Caco-2 (cell line): ENCODE results near the gene OTUD6A. TPM values are rescaled to one million over a fixed set of nuclear protein-coding genes. Genes with fewer than 3 reads are reported as not detected.

Experiments
- BruUV-seq: library from RNA; stranded (reverse); fragments of 400-500 nt; replicated peaks from 2 replicates; lab custom pipeline; 2021; lab: Mats Ljungman, UMichigan
- CTCF ChIA-PET: fragments of 300-600 bp; sonication (Branson Sonifier 250); formaldehyde crosslinking; loops from one replicate; lab custom pipeline; 2022; ENCODE audit warnings: antibody characterized with exemption; lab: Charles Lee
- POLR2A ChIA-PET: fragments of 300-600 bp; sonication (Branson Sonifier 250); formaldehyde crosslinking; loops from one replicate; lab custom pipeline; 2022; ENCODE audit warnings: antibody characterized with exemption; lab: Charles Lee
- DNase-seq, 2 experiments: peaks; one replicate each; pipeline versions ENCODE4 v3.0.0 to v3.0.0-alpha.2; 2020 to 2022
- H3K27me3 ChIP-seq: replicated peaks from 2 replicates; pipeline ENCODE4 v1.6.0; 2011; ENCODE audit warnings: low read length; ENCODE audit not compliant: control insufficient read depth, insufficient read depth
- H3K36me3 ChIP-seq: 2 replicates; pipeline ENCODE4 v1.5.1; 2011; ENCODE audit warnings: low read length; ENCODE audit not compliant: control insufficient read depth, insufficient read depth
- H3K4me1 ChIP-seq: fragments of 250-450 bp; sonication (Bioruptor Pico); 2 replicates; pipeline ENCODE4 v1.5.1; 2020; ENCODE audit warnings: mild to moderate bottlenecking
- H3K4me3 ChIP-seq: 2 replicates; pipeline ENCODE4 v1.5.1; 2011; ENCODE audit warnings: low read depth, mild to moderate bottlenecking, control low read depth, low read length
- H3K9me3 ChIP-seq: fragments of 250-450 bp; sonication (Bioruptor Pico); 2 replicates; pipeline ENCODE4 v1.5.1; 2020; ENCODE audit warnings: mild to moderate bottlenecking, moderate library complexity
- H3K27ac Mint-ChIP-seq: one replicate; pipeline ENCODE4 v1.8.0; 2022; ENCODE audit warnings: mixed read lengths; ENCODE audit not compliant: unreplicated experiment
- H3K27me3 Mint-ChIP-seq: one replicate; pipeline ENCODE4 v1.8.0; 2022; ENCODE audit warnings: mixed read lengths; ENCODE audit not compliant: insufficient read depth, unreplicated experiment
- H3K36me3 Mint-ChIP-seq: one replicate; pipeline ENCODE4 v1.8.0; 2022; ENCODE audit warnings: mild to moderate bottlenecking, mixed read lengths; ENCODE audit not compliant: insufficient read depth, unreplicated experiment
- H3K4me1 Mint-ChIP-seq: one replicate; pipeline ENCODE4 v1.8.0; 2022; ENCODE audit warnings: low read depth, mixed read lengths; ENCODE audit not compliant: unreplicated experiment
- H3K4me3 Mint-ChIP-seq: one replicate; pipeline ENCODE4 v1.8.0; 2022; ENCODE audit warnings: mild to moderate bottlenecking, moderate library complexity, mixed read lengths; ENCODE audit not compliant: unreplicated experiment
- H3K9me3 Mint-ChIP-seq: one replicate; pipeline ENCODE4 v1.8.0; 2022; ENCODE audit warnings: mixed read lengths; ENCODE audit not compliant: unreplicated experiment
- intact Hi-C: fragments of 100-400 bp; cut with micrococcal nuclease; formaldehyde crosslinking; loops from one replicate; pipeline ENCODE4 v1.10.0; 2022; ENCODE audit not compliant: unreplicated experiment
- total RNA-seq: library from RNA; stranded (reverse); gene quantifications from 2 replicates; pipeline ENCODE4 v1.2.3, GENCODE V29; 2022
- TF ChIP-seq, protein P1 (sequence below), 2 experiments: fragments of 200-600 bp in 1 of 2; IDR thresholded peaks; 1 replicate in 1 of 2; 2 replicates in 1 of 2; pipeline versions ENCODE4 v1.5.1 to v1.8.0; 2011 to 2022; ENCODE audit warnings: antibody characterized with exemption in 1 of 2, control low read depth in 1 of 2, inconsistent platforms in 1 of 2, low read depth in 1 of 2, low read length in 1 of 2, mild to moderate bottlenecking in 1 of 2, moderate library complexity in 1 of 2; ENCODE audit not compliant: insufficient read depth in 1 of 2, severe bottlenecking in 1 of 2, unreplicated experiment in 1 of 2

The OTUD6A gene
- total RNA-seq, 1 experiment from 2014 or later: not detected

DNA sequence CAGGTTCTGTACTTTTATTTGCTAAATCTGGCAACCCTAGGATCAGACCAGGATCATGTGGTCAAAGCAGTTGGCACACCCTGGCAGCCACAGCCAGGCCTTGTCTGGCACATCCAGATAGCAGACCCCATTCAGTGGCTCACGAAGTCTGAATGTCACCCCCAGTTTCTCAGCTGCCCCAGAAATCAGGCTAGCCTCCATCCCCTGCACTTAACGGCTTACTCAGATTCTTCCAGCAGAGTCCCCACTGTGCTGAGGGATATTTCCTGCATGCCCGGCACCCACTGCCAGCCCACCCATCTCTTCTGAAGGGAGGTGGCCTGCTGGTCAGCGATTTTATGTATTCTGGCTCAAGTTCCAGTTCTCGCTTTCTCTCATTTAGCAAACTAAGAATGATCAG, 7.9 kb upstream of the OTUD6A start:
- TF ChIP-seq, protein P1, sequence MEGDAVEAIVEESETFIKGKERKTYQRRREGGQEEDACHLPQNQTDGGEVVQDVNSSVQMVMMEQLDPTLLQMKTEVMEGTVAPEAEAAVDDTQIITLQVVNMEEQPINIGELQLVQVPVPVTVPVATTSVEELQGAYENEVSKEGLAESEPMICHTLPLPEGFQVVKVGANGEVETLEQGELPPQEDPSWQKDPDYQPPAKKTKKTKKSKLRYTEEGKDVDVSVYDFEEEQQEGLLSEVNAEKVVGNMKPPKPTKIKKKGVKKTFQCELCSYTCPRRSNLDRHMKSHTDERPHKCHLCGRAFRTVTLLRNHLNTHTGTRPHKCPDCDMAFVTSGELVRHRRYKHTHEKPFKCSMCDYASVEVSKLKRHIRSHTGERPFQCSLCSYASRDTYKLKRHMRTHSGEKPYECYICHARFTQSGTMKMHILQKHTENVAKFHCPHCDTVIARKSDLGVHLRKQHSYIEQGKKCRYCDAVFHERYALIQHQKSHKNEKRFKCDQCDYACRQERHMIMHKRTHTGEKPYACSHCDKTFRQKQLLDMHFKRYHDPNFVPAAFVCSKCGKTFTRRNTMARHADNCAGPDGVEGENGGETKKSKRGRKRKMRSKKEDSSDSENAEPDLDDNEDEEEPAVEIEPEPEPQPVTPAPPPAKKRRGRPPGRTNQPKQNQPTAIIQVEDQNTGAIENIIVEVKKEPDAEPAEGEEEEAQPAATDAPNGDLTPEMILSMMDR (IDR thresholded peaks at IDR 0.05; ENCODE audit: insufficient read depth in 1 of 2, low read depth in 1 of 2, low read length in 1 of 2, severe bottlenecking in 1 of 2, unreplicated experiment in 1 of 2): no peak
- DNase-seq: no peak
- Histone ChIP-seq H3K4me1 (no peaks in the 10 kb centered on the region), H3K4me3 (no peak overlapping the region), H3K36me3 (no peaks in the 10 kb centered on the region), H3K27me3 (no peaks in the 10 kb centered on the region), H3K9me3 (no peaks in the 10 kb centered on the region)
- Mint-ChIP-seq H3K27ac (no peak overlapping the region), H3K27me3 (peaks cover 3% of the 10 kb centered on the region), H3K36me3 (no peaks in the 10 kb centered on the region), H3K4me1 (no peaks in the 10 kb centered on the region), H3K9me3 (no peaks in the 10 kb centered on the region), H3K4me3 (no peak overlapping the region)
- no TSS peak for BruUV-seq
- intact Hi-C loops: no loop called here
- POLR2A ChIA-PET: no interaction called here
- CTCF ChIA-PET: no interaction called here

DNA sequence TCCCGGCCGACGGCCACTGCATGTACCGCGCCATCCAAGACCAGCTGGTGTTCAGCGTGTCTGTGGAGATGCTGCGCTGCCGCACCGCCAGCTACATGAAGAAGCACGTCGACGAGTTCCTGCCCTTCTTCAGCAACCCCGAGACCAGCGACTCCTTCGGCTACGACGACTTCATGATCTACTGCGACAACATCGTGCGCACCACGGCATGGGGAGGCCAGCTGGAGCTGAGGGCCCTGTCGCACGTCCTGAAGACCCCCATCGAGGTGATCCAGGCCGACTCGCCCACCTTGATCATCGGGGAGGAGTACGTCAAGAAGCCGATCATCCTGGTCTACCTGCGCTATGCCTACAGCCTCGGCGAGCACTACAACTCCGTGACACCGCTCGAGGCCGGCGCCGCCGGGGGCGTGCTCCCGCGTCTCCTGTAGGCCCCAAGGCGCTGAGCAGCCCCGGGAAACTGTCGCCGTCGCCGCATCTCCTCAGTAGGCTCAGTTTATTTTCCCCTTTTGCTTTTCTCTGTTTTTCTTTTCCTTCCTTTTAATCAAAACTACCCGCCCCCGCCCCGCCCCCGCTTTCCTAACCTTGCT, 799 bp downstream of the OTUD6A start:
- CTCF ChIA-PET: no interaction called here
- TF ChIP-seq, protein P1 (IDR thresholded peaks at IDR 0.05; ENCODE audit: insufficient read depth in 1 of 2, low read depth in 1 of 2, low read length in 1 of 2, severe bottlenecking in 1 of 2, unreplicated experiment in 1 of 2): no peak
- BruUV-seq: no TSS peak
- H3K4me3 Mint-ChIP-seq: no peak overlapping the region
- Histone ChIP-seq H3K9me3 (no peaks in the 10 kb centered on the region), H3K4me3 (no peak overlapping the region), H3K27me3 (no peaks in the 10 kb centered on the region), H3K36me3 (no peaks in the 10 kb centered on the region), H3K4me1 (no peaks in the 10 kb centered on the region)
- POLR2A ChIA-PET: no interaction called here
- peaks cover 4% of the 10 kb centered on the region for H3K27me3 Mint-ChIP-seq
- no peak for DNase-seq
- no peaks in the 10 kb centered on the region for H3K4me1 Mint-ChIP-seq
- H3K27ac Mint-ChIP-seq: no peak overlapping the region
- H3K36me3 Mint-ChIP-seq: no peaks in the 10 kb centered on the region
- intact Hi-C loops: no loop called here
- no peaks in the 10 kb centered on the region for H3K9me3 Mint-ChIP-seq

DNA sequence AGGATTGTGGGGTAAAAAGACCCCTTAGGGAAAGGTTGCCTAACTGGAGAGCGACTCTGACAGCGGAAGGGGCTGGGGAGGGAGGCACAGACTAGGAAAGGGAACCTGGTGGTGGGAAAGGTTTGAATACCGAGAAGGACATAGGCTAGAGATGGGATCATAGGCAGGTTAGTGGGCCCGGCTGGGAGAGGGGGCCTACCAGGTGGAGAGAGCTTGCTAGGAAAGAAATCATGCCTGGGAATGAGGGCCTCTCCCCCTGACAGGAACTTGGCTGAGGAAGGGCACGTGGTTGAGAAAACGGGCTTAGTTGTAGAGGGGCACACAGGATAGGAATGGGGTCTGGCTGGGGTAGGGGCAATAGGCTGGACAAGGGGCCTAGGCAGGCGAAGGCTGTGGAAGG, 4.4 kb downstream of the OTUD6A start:
- no TSS peak for BruUV-seq
- DNase-seq: no peak
- ChIA-PET CTCF (no interaction called here), POLR2A (no interaction called here)
- no peaks in the 10 kb centered on the region for H3K9me3 Mint-ChIP-seq
- H3K36me3 Mint-ChIP-seq: no peaks in the 10 kb centered on the region
- Histone ChIP-seq H3K4me1 (no peaks in the 10 kb centered on the region), H3K27me3 (no peaks in the 10 kb centered on the region), H3K4me3 (no peak overlapping the region), H3K36me3 (no peaks in the 10 kb centered on the region), H3K9me3 (no peaks in the 10 kb centered on the region)
- H3K27ac Mint-ChIP-seq: no peak overlapping the region
- H3K4me1 Mint-ChIP-seq: no peaks in the 10 kb centered on the region
- intact Hi-C loops: no loop called here
- H3K4me3 Mint-ChIP-seq: no peak overlapping the region
- TF ChIP-seq, protein P1 (IDR thresholded peaks at IDR 0.05; ENCODE audit: insufficient read depth in 1 of 2, low read depth in 1 of 2, low read length in 1 of 2, severe bottlenecking in 1 of 2, unreplicated experiment in 1 of 2): no peak
- peaks cover 3% of the 10 kb centered on the region for H3K27me3 Mint-ChIP-seq
